Measurements from ENCODE around the gene PRKAR1B.
"Not testable (repeated sequence)": the region's sequence is repeated elsewhere in the genome, so short reads cannot be mapped to it uniquely, and the experiment has no call there.

The PRKAR1B gene

DNA sequence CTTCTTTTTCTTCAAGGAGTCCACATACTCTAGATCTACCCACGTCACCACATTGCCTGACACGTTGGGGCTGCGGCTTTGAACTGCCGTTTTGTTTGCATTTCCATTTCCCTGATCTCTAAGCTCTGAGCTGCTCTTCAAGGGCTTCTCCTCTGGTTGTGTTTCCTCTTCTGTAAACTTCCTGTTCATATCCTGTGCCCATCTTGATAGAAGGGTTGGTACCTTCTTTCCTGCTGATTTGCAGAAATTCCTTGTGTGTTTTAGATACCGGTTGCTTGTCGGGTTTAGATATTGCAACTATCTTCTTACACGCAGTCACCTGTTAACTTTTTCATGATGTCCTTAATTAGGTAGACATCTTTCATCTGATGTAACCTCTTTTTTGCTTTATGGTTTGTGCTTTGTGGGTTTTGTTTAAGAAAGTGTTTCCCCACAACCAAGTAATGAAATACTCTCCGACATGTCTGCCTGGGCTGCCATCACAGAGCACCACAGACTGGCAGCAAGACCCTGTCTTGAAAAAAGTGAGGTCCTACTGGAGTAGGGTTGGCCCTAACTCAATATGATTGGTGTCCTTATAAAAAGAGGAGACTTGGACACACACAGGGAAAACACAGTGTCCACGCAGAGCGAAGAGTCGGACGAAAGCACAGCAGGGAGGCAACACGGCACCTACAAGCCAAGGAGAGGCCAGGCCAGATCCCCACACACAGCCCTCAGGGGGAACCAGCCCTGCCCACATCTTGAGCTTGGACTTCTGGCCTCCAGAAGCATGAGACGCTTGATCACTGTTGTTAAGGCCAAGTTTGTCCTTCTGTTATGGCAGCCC is 108.3 kb downstream of the PRKAR1B start:
- DNase-seq, result peak; percentile 35 to 49

DNA sequence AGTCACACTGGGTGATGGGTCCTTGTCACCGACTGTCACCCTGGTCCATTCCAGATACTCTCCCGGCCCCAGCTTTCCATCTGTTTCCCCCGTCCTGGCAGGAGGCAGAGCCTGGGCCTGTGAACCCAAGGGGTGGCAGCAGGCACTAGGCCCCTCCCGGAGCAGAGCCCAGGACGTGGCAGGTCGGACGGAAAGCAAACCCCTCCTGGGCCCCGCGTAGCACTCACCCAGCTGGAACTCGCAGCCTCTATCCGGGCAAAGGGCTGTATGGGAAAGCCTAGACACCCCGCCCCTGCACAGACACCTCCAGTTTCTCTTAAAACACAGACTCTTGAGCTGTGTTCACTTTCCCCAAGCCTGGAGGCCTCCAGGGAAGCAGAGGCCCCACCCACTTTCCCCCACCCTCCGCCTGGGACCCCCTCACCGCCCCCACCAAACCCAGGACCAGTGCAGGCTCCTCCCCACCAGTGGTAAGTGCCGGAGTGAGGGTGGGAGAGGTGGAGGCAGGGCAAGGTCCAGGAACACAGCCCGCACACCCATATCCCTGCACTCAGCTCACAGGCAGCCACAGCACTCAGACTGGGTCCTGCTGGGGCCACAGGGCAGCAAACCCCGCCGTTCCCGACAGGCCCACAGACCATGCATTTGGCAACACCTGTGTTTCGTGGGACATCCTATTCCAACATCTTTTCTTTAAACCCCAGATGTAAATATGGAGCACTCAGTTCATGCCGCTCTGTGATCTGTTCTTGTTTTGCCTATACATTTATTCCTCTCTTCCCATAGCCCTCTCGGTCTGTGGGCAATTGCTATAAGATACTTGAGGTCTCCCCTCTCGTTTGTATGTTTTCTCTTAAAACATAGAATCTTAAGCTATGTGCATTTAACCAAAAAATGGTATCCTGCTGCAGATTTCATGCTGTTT is 109.2 kb downstream of the PRKAR1B start:
- DNase-seq, result no peak

DNA sequence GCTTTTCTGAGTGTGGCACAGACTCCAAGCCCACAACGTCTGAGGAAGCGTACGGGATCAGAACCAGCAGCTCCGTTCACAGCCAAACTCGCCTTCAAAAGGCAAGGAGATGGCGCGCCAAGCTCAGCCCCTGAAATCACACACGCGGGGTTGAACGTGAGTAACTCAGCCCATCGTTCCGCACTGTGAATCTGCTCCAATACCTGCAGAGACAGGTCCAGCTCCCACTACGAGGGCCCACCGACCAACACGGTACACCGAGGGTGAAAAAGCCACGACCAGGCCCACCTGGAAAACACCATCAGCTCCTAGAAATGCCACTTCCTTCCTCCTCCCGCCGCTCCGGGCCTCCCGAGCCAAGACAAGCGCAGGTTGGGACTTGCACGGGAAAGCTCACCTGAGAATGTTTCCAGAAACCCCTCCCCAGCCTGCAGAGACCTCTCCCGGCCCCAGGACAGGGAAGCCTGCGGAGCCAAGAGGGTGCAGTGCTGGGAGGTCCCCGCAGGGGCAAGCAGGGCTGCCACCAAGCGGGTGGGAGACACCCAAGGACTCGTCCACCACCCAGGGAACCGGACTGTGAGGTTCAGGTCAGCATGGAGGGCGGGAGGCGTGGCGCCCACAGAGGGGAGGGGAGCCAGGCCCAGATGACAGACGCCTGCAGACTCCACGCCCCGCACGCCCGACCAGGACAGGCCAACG is 113.5 kb downstream of the PRKAR1B start:
- DNase-seq, result no peak

DNA sequence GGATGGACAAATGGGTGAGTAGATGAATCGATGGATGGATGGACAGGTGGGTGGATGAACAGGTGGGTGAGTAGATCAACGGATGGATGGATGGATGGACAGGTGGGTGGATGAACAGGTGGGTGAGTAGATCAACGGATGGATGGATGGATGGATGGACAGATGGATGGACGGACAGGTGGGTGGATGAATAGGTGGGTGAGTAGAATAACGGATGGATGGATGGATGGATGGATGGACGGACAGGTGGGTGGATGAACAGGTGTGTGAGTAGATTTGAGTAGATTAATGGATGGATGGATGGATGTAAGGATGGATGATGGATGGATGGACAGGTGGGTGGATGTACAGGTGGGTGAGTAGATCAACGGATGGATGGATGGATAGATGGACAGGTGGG is 115.2 kb downstream of the PRKAR1B start:
- not testable (repeated sequence) for DNase-seq

DNA sequence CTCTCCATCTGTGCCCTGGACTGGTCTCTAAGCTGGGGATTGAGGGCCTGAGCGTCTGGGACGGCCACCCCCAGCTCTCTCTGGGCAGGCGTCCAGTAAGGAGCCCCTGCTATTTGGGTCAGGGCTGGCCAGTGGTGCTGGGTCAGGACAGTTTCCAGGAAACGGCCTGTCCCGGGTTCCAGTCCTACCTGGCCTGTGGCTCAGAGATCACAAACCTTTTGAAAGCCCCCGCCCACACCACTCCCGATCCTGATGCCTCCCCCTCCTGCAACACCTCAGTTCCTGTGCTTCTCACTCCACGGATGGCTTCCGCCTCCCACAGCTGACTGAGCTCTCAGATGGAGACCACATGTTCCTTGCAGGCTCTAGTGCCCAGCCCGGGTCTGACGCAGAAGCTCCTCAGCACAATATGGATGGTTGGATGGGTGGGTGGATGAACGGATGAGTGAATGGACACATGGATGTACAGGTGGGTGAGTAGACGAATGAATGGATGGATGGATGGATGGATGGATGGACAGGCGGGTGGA is 115.7 kb downstream of the PRKAR1B start:
- DNase-seq, result no peak

DNA sequence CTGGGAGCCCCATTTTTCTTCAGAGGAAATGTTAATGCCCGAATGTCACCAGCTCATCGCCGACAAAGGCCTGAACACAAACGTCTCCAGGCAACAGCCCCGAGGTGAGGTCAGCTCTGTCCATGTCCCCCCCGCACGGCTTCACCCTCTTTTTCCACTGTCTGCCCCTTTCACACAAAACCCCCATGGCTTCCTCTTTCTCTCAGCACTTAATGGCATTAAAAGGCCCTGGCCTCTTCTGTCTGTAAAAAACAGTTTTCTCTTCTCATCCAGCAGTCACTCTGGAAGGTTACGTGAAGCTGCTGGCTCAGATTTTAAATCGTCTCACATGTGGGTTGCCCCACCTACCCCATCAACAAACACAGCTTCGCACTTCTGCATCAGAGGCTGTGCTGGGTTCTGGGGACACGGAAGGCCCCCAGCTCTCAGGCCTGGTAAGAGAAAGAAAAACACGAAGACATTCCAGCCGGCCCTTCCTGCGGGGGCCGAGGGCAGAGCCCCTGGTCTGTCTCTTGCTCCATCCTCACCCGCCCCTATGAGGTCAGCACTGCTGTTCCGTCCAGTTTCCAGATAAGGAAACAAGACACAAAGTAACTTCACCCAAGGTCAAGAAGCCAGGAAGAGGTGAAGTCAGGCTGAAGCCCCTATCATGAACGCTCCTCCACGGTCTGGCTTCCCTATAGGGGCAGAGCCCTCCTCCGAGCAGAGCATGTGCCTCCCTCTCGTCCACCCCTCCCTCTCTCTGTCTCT is 116.4 kb downstream of the PRKAR1B start:
- DNase-seq, result no peak

DNA sequence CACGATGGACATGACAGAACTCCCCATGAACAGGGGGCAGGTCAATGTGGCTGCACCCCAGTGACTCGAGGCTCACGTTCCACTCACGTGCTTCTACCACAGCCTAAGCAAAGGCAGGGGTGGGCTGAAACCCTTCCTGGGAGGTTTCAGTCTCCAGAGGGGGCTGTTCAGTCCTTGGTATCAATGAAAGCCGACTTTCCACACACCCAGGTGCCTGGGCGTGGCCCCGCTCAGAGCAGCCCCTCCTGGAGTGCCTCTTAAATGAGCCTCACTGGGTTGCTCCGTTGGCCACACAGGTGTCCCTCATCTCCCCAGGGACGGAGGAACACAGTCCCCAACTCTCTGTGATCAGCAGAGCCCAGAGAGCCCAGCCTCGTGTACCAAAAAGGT is 116.9 kb downstream of the PRKAR1B start:
- DNase-seq, result no peak

DNA sequence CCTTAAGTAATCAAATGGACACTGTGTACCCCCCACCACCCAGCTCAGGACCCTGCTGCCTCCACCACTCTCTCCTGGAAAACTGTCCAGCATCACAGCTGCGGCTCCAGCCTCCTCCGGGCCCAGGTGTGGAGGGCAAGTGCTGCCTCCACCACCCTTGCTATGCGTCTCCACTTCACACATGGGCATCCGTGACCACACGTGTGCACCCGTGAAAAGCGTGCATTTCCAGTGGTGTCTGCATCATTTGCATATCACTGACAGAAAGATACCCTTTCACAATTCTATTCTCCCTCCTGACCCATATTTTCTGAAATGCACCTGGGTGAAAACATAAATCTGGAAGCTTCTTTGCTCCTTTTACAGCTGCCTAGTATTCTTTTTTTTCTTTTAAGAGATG is 117.7 kb downstream of the PRKAR1B start:
- DNase-seq, result no peak

DNA sequence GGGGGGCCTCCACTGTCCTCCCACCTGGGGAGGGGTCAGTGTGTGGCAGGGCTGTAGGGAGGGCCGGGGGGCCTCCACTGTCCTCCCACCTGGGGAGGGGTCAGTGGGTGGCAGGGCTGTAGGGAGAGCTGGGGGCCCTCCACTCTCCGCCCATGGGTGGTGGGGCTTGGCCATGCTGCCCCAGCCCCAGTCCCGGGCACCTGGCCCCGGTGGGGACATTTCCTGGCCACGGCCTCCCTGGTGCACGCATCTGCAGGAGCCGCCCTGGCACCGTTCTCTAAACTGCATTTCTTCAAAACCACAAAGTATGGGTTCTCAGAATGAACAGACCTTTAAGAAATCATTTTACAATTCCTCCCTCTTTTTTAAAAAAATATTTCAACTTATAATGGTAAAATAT is 118.1 kb downstream of the PRKAR1B start:
- DNase-seq, result no peak

DNA sequence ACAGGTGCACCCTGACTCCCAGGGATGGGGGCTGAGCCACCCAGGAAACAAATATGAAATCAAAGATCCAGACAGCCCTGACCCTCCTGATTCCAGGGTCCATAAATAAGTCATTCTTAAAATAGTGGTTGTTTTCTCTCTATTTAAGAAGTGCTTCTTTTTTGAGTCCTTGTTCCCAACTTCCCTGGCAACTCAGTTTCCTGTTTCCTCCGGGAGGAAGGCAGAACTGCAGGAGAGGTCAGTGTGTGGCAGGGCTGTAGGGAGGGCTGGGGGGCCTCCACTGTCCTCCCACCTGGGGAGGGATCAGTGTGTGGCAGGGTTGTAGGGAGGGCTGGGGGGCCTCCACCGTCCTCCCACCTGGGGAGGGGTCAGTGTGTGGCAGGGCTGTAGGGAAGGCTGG is 118.7 kb downstream of the PRKAR1B start:
- no peak for DNase-seq

DNA sequence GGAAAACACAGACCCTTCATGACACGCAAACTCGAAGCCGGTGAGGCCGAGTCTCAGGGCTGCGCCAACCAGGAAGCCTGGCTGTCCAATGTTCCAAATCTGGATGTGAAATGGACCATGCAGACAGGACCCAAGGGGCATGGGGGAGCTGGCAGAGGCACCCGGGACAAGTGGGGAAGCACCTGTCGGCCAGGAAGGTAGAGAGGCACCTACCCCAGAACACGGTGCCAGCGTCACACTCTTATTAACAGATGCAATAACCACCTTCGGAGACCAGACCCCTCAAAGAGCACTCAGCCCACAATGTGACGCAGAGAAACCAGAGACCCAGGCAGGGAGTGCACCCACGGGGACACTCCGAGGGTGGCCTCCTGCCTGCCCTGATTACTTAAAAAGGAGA is 119.1 kb downstream of the PRKAR1B start:
- no peak for DNase-seq

DNA sequence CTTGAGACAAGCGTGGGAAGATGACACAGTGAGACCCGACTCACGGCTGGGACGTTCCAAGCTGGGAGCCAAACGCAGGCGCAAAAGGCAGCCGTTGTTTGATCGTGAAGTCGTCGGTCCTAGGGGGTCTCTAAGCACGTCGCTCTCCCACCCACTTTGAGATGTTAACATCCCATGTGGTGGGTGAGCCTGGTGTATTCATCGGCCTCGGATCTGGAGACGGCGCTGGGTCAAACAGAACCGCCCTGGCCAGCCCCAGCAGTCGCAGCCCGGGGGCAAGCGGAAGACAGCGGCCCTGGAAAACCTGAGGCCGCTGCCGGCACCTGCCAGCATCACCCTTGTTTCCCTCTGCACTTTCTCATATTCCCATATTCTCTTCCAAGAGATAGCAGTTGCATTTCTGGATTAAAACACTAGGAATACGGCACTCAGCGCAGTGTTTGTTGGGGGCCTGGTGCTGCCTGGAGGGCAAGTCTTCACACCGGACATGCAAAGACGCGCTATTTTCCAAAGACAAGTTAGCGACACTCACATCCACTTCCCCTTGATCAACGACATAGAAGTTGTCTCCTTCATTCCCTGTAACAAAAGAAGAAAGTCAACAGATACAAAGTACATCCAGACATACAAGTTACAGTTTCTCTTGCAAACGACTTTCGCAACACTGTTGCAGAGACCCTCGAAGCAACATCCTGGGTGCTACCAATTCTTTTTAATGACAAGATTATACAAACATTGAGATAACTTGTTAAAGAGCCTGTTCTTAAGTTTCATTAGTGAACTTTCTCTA is 121.2 kb downstream of the PRKAR1B start:
- DNase-seq, result no peak

DNA sequence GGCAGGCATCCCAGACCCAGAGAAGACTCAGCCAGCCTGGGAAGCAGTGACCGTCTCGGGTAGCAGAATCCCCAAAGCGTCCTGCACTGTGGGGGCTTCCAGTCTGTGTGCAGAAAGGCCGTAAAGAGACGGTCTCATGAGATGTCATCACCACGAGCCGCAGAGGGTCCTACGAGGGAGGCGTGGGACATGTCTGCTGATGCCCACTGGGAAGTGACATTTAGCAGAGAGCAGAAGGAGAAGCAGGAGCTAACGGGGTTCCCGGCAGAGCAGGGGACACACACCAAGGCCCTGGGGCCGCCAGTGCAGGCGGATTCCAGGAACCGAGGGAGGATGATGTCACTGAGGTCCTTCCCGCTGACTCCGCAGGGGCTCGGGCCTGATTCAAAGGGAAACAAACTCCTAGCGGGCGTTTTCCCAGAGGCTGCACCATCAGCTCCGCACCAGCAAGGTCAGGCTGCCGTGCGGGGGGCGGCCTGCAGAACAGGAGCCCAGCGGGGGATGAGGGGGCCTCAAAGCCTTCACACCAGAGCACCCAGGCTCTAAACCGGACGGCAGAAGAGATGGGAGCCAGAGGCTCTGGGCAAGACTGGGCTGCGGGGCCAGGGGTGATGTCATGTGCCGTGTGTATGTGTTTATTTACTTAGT is 122.1 kb downstream of the PRKAR1B start:
- DNase-seq, result peak; percentile 72 to 82

DNA sequence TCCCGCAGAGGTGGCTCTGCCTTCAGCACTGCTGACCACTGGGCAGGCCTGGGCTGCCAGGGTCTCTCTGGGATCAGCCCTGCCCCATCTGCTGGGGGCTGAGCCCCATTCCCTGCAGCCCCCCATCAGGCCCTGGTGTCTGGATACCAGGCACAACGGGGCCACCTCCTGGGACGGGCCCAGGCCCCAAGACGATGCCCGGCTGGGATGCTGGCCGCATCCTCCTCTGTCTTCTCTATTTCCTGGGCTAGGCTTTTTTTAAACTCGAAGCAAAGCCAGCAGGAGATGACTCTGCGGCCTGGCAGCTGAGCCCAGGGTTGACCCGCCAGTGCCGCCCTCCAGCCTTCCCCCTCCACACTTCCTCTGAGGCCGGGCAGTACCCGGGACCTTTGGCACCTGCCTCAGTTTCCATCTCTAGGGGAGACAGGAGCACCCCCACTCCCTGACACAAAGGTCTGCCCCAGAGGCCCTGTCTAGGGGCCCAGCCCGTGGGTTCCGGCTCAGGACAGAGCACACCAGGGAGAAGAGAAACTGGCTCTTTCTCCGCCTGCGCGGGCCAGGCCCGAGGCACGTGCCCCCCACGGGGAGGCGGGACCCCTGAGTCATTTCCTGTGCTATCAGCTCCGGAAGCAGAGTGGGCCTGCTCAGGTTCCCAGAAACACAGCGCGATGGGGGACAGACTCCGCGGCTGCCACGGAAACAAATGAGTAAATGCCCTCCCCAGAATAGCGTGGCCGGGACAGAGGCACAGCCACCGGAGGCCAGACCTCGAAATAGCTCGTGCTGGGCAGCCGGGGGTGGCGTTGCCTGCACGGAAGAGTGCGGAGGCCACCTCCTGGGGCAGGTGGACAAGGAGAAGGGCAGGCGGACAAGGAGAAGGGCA is 122.8 kb downstream of the PRKAR1B start:
- DNase-seq, result peak; percentile 88 to 91

DNA sequence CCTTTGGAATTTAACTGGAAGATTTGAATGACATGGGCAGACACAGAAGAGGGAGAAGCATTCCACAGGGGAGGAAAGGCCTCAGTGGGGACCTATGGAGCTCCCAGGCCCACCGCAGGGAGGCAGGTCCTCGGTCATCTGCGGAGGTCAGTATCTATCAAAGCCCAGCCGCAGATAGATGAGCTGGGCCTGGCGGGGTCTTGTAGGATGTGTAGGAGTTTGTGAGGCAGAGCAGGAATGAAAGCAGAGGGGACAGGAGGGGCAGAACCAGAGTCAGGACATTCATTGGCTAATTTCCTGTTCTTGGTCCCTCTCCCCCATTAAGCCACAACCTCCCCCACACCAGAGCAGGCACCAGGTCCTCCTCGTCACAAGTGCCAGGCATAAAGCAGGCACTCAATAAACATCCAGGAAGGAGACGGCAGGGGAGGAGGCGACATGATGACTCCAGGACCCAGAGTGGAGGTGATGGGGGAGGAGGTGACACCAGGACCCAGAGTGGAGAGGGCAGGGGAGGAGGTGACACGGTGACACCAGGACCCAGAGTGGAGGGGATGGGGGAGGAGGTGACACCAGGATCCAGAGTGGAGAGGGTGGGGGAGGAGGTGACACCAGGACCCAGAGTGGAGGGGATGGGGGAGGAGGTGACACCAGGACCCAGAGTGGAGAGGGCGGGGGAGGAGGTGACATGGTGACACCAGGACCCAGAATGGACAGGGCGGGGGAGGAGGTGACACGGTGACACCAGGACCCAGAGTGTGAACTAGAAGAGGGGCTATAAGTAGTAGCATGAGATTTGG is 123.7 kb downstream of the PRKAR1B start:
- no peak for DNase-seq

DNA sequence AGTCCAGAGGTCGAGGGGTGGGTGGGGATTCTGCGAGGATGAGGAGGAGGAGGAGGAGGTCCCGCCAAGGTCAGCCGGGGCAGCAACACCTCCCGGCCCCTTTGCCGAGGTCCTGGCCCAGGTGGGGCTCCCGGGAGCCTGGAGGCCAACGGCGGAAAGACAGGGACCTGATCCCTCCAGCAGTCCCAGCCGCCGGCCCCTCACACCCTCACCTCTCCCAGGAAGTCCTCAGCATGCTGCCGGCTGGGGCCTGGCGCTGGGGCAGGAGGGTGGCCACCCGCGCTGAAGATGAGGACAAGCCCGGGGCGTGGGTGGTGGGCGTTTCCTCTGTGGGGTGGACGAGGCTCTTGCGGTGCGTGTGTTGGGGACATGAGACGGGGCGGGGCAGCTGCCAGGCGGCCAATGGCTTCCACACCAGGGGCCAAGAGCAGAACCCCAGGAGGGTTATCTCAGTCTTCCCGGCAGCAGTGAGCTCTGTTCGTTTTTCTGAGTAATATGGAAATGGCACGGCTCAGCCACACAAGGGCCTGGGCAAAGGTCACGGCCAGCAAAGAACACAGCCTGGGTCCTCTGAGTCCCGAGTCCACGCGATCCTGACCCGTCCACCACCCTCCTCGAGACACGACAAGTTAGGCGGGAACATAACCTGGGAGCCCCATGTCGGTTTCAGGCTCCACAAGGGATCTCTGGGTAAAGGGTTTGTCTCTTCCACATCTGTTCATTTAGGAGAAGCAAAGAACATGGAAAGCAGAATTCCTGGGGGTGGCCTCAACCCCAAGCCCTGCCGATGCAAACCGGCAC is 124.5 kb downstream of the PRKAR1B start:
- peak; percentile 90 to 94 for DNase-seq

DNA sequence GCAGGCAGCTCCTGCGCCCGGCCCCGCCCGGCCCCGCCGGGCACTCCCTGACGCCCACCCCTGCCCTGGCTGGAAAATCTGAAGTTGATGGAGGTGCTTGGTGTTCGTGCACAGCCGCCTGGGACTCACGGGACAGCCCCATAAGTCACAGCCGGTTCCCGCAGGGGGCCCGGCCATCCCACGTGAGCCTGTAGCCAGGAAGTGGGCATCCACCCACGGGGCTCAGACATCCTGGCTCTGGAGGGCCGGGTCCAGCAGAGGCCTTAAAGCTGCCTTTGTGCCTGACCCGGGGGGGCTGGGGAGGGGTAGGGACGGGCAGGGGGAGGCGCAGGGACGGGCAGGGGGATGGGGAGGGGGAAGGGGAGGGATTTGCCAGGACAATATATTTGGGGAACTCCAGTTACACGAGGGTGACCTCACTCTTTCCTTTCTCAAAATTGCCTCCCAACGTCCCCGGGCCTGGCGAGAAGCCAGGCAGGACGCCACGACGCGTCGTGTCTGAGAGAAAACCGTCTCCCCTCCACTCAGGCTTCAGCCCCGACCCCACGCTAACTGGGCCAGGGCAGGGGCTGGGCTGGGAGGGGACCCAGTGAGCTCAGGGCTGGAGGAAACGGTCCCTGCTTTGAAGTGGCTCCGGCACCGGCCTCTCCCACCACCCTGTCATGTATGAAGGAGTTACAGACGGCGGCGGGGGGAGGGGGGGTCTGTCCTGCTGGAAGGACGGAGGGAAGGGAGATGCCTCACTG is 125.3 kb downstream of the PRKAR1B start:
- peak; percentile 86 to 91 for DNase-seq
